ENCODE measurements around the gene MDFI. TPM values are rescaled to one million over a fixed set of nuclear protein-coding genes. Genes with fewer than 3 reads are reported as not detected.

Gene MDFI
- polyA plus RNA-seq, 1 of the 3 experiments (the other 2 are of a cell fraction): 7.0 TPM

- TF ChIP-seq, protein P1, sequence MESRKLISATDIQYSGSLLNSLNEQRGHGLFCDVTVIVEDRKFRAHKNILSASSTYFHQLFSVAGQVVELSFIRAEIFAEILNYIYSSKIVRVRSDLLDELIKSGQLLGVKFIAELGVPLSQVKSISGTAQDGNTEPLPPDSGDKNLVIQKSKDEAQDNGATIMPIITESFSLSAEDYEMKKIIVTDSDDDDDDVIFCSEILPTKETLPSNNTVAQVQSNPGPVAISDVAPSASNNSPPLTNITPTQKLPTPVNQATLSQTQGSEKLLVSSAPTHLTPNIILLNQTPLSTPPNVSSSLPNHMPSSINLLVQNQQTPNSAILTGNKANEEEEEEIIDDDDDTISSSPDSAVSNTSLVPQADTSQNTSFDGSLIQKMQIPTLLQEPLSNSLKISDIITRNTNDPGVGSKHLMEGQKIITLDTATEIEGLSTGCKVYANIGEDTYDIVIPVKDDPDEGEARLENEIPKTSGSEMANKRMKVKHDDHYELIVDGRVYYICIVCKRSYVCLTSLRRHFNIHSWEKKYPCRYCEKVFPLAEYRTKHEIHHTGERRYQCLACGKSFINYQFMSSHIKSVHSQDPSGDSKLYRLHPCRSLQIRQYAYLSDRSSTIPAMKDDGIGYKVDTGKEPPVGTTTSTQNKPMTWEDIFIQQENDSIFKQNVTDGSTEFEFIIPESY (IDR thresholded peaks at IDR 0.05; ENCODE audit: borderline replicate concordance, low read depth): no peak
- no peak for TF ChIP-seq FOXJ3 (CRISPR knock-in tag; IDR thresholded peaks at IDR 0.05)
These were observed 46.3 kb upstream of the MDFI start (continued) for GRCh38 chr6:41591859-41592502.

- CTCF ChIA-PET: interaction anchor here (1.1 to 20.7 kb wide), 9 partner anchors 8 to 223 kb away, joined by 3 to 504 read pairs (median 7); partner anchors contain the start of gene TOMM6
- H3K36me3 ChIP-seq (replicated peaks in 1 of 2; ENCODE audit: control insufficient read depth in 1 of 2, insufficient read depth in 2 of 2, low read length in 1 of 2): peaks cover 0 to 29% of the 10 kb centered on the region in 2 experiments
These were observed 44.9 kb upstream of the MDFI start for GRCh38 chr6:41593406-41593805.

DNA sequence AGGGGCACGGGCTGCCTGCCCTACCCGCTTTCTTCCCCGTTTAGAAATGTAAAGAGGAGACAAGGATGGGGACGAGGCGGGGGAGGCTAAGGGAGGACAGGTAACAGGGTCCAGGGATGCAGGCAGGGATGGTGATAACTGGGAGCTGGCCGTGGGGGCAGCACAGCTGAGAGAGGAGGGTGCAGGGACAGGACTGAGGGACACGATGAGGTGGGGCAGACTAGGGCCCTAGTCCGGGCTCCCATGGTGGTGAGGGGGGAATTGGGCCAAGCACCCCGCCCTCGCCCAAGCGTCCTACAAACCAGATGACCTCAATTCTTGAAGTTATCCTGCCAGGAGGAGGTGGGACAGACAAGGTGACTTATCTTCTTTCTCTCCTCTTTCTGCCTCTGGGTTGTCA lies 44.4 kb upstream of the MDFI start:
- H3K79me2 ChIP-seq (ENCODE audit: insufficient read depth): no peaks in the 10 kb centered on the region
- no peak overlapping the region for H3K4me3 ChIP-seq (ENCODE audit: low read depth in 2 of 2, low read length in 1 of 2)
- POLR2A ChIA-PET: no interaction called here
- H3K4me2 ChIP-seq: no peak overlapping the region
- H3F3A ChIP-seq (replicated peaks; ENCODE audit: insufficient read depth): no peaks in the 10 kb centered on the region
- H2AFZ ChIP-seq (ENCODE audit: low read depth): no peak overlapping the region
- CTCF ChIA-PET: interaction anchor here (1.0 to 20.7 kb wide), 8 partner anchors 9 to 224 kb away, joined by 3 to 504 read pairs (median 8); no protein-coding TSS in a partner anchor
- H3K9me3 ChIP-seq: no peaks in the 10 kb centered on the region
- H3K9ac ChIP-seq: no peak overlapping the region
- H3K36me3 ChIP-seq (replicated peaks in 1 of 2; ENCODE audit: control insufficient read depth in 1 of 2, insufficient read depth in 2 of 2, low read length in 1 of 2): peaks cover 0 to 25% of the 10 kb centered on the region in 2 experiments
- no peak overlapping the region for H3K27ac ChIP-seq (ENCODE audit: low read depth in 2 of 2, low read length in 1 of 2)
- H3K9me2 ChIP-seq: no peaks in the 10 kb centered on the region
- H3K4me1 ChIP-seq (ENCODE audit: control insufficient read depth in 1 of 2, insufficient read depth in 2 of 2, low read depth in 1 of 2, low read length in 1 of 2): peaks cover 0 to 11% of the 10 kb centered on the region in 2 experiments; a peak in 1 of 4 replicates
- 95% methylated on average over 6 of the region's 11 CpGs for WGBS (ENCODE audit: low lambda C conversion rate)
- TF ChIP-seq RFX5 (IDR thresholded peaks at IDR 0.05; ENCODE audit: low read length): no peak
- no peak for TF ChIP-seq TEAD4 (IDR thresholded peaks at IDR 0.05; ENCODE audit: borderline replicate concordance, insufficient read depth)
- TF ChIP-seq FOXJ3 (CRISPR knock-in tag; IDR thresholded peaks at IDR 0.05): no peak
- TF ChIP-seq, protein P2, sequence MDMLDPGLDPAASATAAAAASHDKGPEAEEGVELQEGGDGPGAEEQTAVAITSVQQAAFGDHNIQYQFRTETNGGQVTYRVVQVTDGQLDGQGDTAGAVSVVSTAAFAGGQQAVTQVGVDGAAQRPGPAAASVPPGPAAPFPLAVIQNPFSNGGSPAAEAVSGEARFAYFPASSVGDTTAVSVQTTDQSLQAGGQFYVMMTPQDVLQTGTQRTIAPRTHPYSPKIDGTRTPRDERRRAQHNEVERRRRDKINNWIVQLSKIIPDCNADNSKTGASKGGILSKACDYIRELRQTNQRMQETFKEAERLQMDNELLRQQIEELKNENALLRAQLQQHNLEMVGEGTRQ (IDR thresholded peaks at IDR 0.05; ENCODE audit: borderline replicate concordance, low read depth, low read length): no peak
- TF ChIP-seq EZH2phosphoT487 (IDR thresholded peaks at IDR 0.05; ENCODE audit: borderline replicate concordance, low read depth): no peak
- no peak for TF ChIP-seq NRF1 (IDR thresholded peaks at IDR 0.05; ENCODE audit: low read depth, low read length)
- no peak for TF ChIP-seq POLR2AphosphoS5 (IDR thresholded peaks at IDR 0.05; ENCODE audit: low read depth, low read length)
- H3K27me3 ChIP-seq (ENCODE audit: insufficient read depth): no peaks in the 10 kb centered on the region
- no peak for DNase-seq
- no peaks in the 10 kb centered on the region for H4K20me1 ChIP-seq (ENCODE audit: insufficient read depth)

More at GRCh38 chr6:41593406-41593805, 44.9 kb upstream of the MDFI start:
- H3K9me3 ChIP-seq: no peaks in the 10 kb centered on the region
- H3K4me2 ChIP-seq: no peak overlapping the region
- H3K27me3 ChIP-seq (ENCODE audit: insufficient read depth): no peaks in the 10 kb centered on the region
- no peaks in the 10 kb centered on the region for H3K79me2 ChIP-seq (ENCODE audit: insufficient read depth)
- WGBS (ENCODE audit: low lambda C conversion rate): 92% methylated on average over 24 of the region's 24 CpGs
- no peaks in the 10 kb centered on the region for H3F3A ChIP-seq (replicated peaks; ENCODE audit: insufficient read depth)
- no peak overlapping the region for H3K27ac ChIP-seq (ENCODE audit: low read depth in 2 of 2, low read length in 1 of 2)
- TF ChIP-seq YY1 (IDR thresholded peaks at IDR 0.05; ENCODE audit: low read depth) (no peak), CHD2 (IDR thresholded peaks at IDR 0.05; ENCODE audit: low read length, partially characterized antibody) (no peak), EP300 (IDR thresholded peaks at IDR 0.05; ENCODE audit: borderline replicate concordance in 1 of 2, low read depth in 1 of 2, low read length in 1 of 2) (no peak)
- TF ChIP-seq, protein P2 (IDR thresholded peaks at IDR 0.05; ENCODE audit: borderline replicate concordance, low read depth, low read length): no peak
- POLR2A ChIA-PET: no interaction called here
- no peaks in the 10 kb centered on the region for H4K20me1 ChIP-seq (ENCODE audit: insufficient read depth)
- H3K9me2 ChIP-seq: no peaks in the 10 kb centered on the region
- H3K9ac ChIP-seq: no peak overlapping the region
- no peak overlapping the region for H2AFZ ChIP-seq (ENCODE audit: low read depth)
- no peak overlapping the region for H3K4me3 ChIP-seq (ENCODE audit: low read depth in 2 of 2, low read length in 1 of 2)
- H3K4me1 ChIP-seq (ENCODE audit: control insufficient read depth in 1 of 2, insufficient read depth in 2 of 2, low read depth in 1 of 2, low read length in 1 of 2): peaks cover 0 to 12% of the 10 kb centered on the region in 2 experiments; a peak in 1 of 4 replicates
- DNase-seq: no peak

Data from SK-N-SH (cell line).